HCT116 (cell line): Measurements from ENCODE around the gene GALC.

Source experiments
- EZH2 ChIP-seq: fragments of 200-600 bp; sonication (generic); IDR thresholded peaks from 2 replicates; pipeline ENCODE4 v1.6.1; 2017; ENCODE audit warnings: antibody characterized with exemption, mixed run types
- MAX ChIP-seq: IDR thresholded peaks from 2 replicates; pipeline ENCODE4 v1.6.1; 2012
- POLR2A ChIP-seq: IDR thresholded peaks from 2 replicates; pipeline ENCODE4 v1.7.0; 2011; ENCODE audit warnings: borderline replicate concordance; ENCODE audit not compliant: insufficient read depth, insufficient read length; ENCODE audit errors: extremely low read depth
- POLR2AphosphoS5 ChIP-seq: IDR thresholded peaks from 2 replicates; pipeline ENCODE4 v1.6.1; 2011; ENCODE audit warnings: mild to moderate bottlenecking, low read depth, low read length, moderate library complexity
- REST ChIP-seq: IDR thresholded peaks from 2 replicates; pipeline ENCODE4 v1.6.1; 2012; ENCODE audit warnings: low read depth
- SIN3A ChIP-seq: IDR thresholded peaks from 2 replicates; pipeline ENCODE4 v1.6.1; 2012; ENCODE audit warnings: low read depth
- SP1 ChIP-seq: IDR thresholded peaks from 2 replicates; pipeline ENCODE4 v1.6.1; 2012; ENCODE audit warnings: low read depth
- ZFX ChIP-seq: fragments of 450-650 bp; IDR thresholded peaks from 2 replicates; pipeline ENCODE4 v1.6.1; 2017
- ZNF274 ChIP-seq: fragments of 200-500 bp; sonication (Bioruptor generic); IDR thresholded peaks from 2 replicates; pipeline ENCODE4 v1.6.1; 2014; ENCODE audit warnings: mild to moderate bottlenecking, low read depth, low read length, inconsistent platforms
- TF ChIP-seq, protein P1 (sequence below), 3 experiments: fragments of 200-600 bp in 1 of 3; sonication (generic) in 1 of 3; IDR thresholded peaks in 2 of 3; conservative IDR thresholded peaks in 1 of 3; 2 replicates each; pipeline ENCODE4 v1.5.1; 2012 to 2017; ENCODE audit warnings: low read depth in 2 of 3, low read length in 2 of 3, antibody characterized with exemption in 1 of 3, borderline replicate concordance in 1 of 3, control low read depth in 1 of 3, mild to moderate bottlenecking in 1 of 3, mixed read lengths in 1 of 3, mixed run types in 1 of 3, moderate library complexity in 1 of 3; ENCODE audit not compliant: insufficient read depth in 1 of 3
- TF ChIP-seq, protein P2 (sequence below): IDR thresholded peaks from 2 replicates; pipeline ENCODE4 v1.6.1; 2012

- TF ChIP-seq, protein P1, sequence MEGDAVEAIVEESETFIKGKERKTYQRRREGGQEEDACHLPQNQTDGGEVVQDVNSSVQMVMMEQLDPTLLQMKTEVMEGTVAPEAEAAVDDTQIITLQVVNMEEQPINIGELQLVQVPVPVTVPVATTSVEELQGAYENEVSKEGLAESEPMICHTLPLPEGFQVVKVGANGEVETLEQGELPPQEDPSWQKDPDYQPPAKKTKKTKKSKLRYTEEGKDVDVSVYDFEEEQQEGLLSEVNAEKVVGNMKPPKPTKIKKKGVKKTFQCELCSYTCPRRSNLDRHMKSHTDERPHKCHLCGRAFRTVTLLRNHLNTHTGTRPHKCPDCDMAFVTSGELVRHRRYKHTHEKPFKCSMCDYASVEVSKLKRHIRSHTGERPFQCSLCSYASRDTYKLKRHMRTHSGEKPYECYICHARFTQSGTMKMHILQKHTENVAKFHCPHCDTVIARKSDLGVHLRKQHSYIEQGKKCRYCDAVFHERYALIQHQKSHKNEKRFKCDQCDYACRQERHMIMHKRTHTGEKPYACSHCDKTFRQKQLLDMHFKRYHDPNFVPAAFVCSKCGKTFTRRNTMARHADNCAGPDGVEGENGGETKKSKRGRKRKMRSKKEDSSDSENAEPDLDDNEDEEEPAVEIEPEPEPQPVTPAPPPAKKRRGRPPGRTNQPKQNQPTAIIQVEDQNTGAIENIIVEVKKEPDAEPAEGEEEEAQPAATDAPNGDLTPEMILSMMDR (IDR thresholded peaks at IDR 0.05 in 2 of 3, conservative IDR thresholded peaks at IDR 0.05 in 1 of 3; ENCODE audit: borderline replicate concordance in 1 of 3, insufficient read depth in 1 of 3, low read depth in 2 of 3, low read length in 2 of 3), result no peak
- TF ChIP-seq ZFX (no peak), EZH2 (no peak), REST (no peak), ZNF274 (no peak), POLR2A (no peak), SIN3A (no peak), MAX (no peak), SP1 (no peak), POLR2AphosphoS5 (no peak)
- TF ChIP-seq, protein P2, sequence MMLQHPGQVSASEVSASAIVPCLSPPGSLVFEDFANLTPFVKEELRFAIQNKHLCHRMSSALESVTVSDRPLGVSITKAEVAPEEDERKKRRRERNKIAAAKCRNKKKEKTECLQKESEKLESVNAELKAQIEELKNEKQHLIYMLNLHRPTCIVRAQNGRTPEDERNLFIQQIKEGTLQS, result no peak
These were observed at the start of gene GALC for GRCh38 chr14:87992718-87993628.
